Measurements from ENCODE around the gene PDE8A.
"Not testable (repeated sequence)": the region's sequence is repeated elsewhere in the genome, so short reads cannot be mapped to it uniquely, and the experiment has no call there.

The PDE8A gene

GRCh38 chr15:85010386-85011159, 28.9 kb downstream of the PDE8A start:
- no peak for DNase-seq (ENCODE audit: low read depth, low spot score)

- no peak for DNase-seq (ENCODE audit: low read depth, low spot score)
These were observed 29.5 kb downstream of the PDE8A start for GRCh38 chr15:85011160-85011571.

GRCh38 chr15:85011724-85012123, 30.1 kb downstream of the PDE8A start:
- not testable (repeated sequence) for DNase-seq (ENCODE audit: low read depth, low spot score)

GRCh38 chr15:85013785-85014184, 32.1 kb downstream of the PDE8A start:
- DNase-seq (ENCODE audit: low read depth, low spot score), result no peak

- DNase-seq (ENCODE audit: low read depth, low spot score), result no peak
These were observed 33.3 kb downstream of the PDE8A start for GRCh38 chr15:85014932-85015331.

GRCh38 chr15:85016275-85016674, 34.6 kb downstream of the PDE8A start:
- DNase-seq (ENCODE audit: low read depth, low spot score), result no peak

GRCh38 chr15:85019815-85020590, 38.3 kb downstream of the PDE8A start:
- DNase-seq (ENCODE audit: low read depth, low spot score), result no peak

- no peak for DNase-seq (ENCODE audit: low read depth, low spot score)
These were observed 39.8 kb downstream of the PDE8A start for GRCh38 chr15:85021409-85021808.

- DNase-seq (ENCODE audit: low read depth, low spot score), result no peak
These were observed 41.3 kb downstream of the PDE8A start for GRCh38 chr15:85022860-85023403.

GRCh38 chr15:85024003-85024402, 42.3 kb downstream of the PDE8A start:
- no peak for DNase-seq (ENCODE audit: low read depth, low spot score)

- no peak for DNase-seq (ENCODE audit: low read depth, low spot score)
These were observed 43.1 kb downstream of the PDE8A start for GRCh38 chr15:85024509-85025336.

- DNase-seq (ENCODE audit: low read depth, low spot score), result no peak
These were observed 44.0 kb downstream of the PDE8A start for GRCh38 chr15:85025516-85026251.

GRCh38 chr15:85026304-85027032, 44.8 kb downstream of the PDE8A start:
- DNase-seq (ENCODE audit: low read depth, low spot score), result no peak

GRCh38 chr15:85027033-85027380, 45.4 kb downstream of the PDE8A start:
- DNase-seq (ENCODE audit: low read depth, low spot score), result no peak

- DNase-seq (ENCODE audit: low read depth, low spot score), result no peak
These were observed 45.8 kb downstream of the PDE8A start for GRCh38 chr15:85027421-85027820.

GRCh38 chr15:85028416-85028815, 46.8 kb downstream of the PDE8A start:
- DNase-seq (ENCODE audit: low read depth, low spot score), result no peak

- DNase-seq (ENCODE audit: low read depth, low spot score), result no peak
These were observed 47.6 kb downstream of the PDE8A start for GRCh38 chr15:85029221-85029620.

- no peak for DNase-seq (ENCODE audit: low read depth, low spot score)
These were observed 48.8 kb downstream of the PDE8A start for GRCh38 chr15:85030301-85030929.

- DNase-seq (ENCODE audit: low read depth, low spot score), result no peak
These were observed 49.7 kb downstream of the PDE8A start for GRCh38 chr15:85031086-85031943.

Data from activated CD4-positive, CD25-positive, alpha-beta regulatory T cell treated with anti-CD3 and anti-CD28 coated beads, Interleukin-2, amount 50 U/mL, for 16 hours (primary cell).